C4-2B (cell line): ENCODE data around the gene ZNF619.

ENCODE experiments used
- H3K27ac ChIP-seq: fragments of 450-650 bp; 2 replicates; pipeline ENCODE4 v1.5.1; 2017
- CTCF ChIP-seq: fragments of 450-650 bp; conservative IDR thresholded peaks from 2 replicates; pipeline ENCODE4 v1.5.1; 2017; ENCODE audit warnings: mild to moderate bottlenecking
- ZFX ChIP-seq: fragments of 450-650 bp; IDR thresholded peaks from 2 replicates; pipeline ENCODE4 v1.6.1; 2017

Gene ZNF619

GRCh38 chr3:40476478-40477470 lies at the start of gene ZNF619:
TSS of gene ZNF619 (plus strand) at chr3:40477122. CDS start at chr3:40477980, 858 bp downstream.
- TF ChIP-seq CTCF: no peak
- TF ChIP-seq ZFX: no peak
- no peak within 1 kb of the TSS for H3K27ac ChIP-seq

GRCh38 chr3:40432793-40433192 lies 44.1 kb upstream of the ZNF619 start:
- no peak overlapping the region for H3K27ac ChIP-seq
- no peak for TF ChIP-seq ZFX
- peak; percentile 21 for TF ChIP-seq CTCF

- no peak overlapping the region for H3K27ac ChIP-seq
- TF ChIP-seq ZFX (no peak), CTCF (no peak)
These were observed 39.0 kb upstream of the ZNF619 start for GRCh38 chr3:40437889-40438288.

GRCh38 chr3:40445062-40445461 lies 31.9 kb upstream of the ZNF619 start:
- H3K27ac ChIP-seq: no peak overlapping the region
- TF ChIP-seq CTCF (no peak), ZFX (no peak)

GRCh38 chr3:40445880-40446279 lies 31.0 kb upstream of the ZNF619 start:
- no peak overlapping the region for H3K27ac ChIP-seq
- TF ChIP-seq CTCF (no peak), ZFX (no peak)

GRCh38 chr3:40450438-40450837 lies 26.5 kb upstream of the ZNF619 start:
- no peak overlapping the region for H3K27ac ChIP-seq
- TF ChIP-seq CTCF (no peak), ZFX (no peak)

- TF ChIP-seq ZFX (no peak), CTCF (no peak)
- no peak overlapping the region for H3K27ac ChIP-seq
These were observed 25.4 kb upstream of the ZNF619 start for GRCh38 chr3:40451551-40451950.
